ENCODE results near the gene EIF4E2.

EIF4E2 gene, protein sequence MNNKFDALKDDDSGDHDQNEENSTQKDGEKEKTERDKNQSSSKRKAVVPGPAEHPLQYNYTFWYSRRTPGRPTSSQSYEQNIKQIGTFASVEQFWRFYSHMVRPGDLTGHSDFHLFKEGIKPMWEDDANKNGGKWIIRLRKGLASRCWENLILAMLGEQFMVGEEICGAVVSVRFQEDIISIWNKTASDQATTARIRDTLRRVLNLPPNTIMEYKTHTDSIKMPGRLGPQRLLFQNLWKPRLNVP

GRCh38 chr2:232550354-232551249, at the start of gene EIF4E2, which contains the start of gene TIGD1:
Gene EIF4E2 (plus strand): TSS chr2:232550689. CDS start chr2:232550725, 36 bp downstream.
Gene TIGD1 (minus strand): TSS chr2:232550557. CDS start chr2:232549882, 675 bp downstream.
- no peak for FAIRE-seq

GRCh38 chr2:232501331-232501771, 49.1 kb upstream of the EIF4E2 start:
- no peak for FAIRE-seq

DNA sequence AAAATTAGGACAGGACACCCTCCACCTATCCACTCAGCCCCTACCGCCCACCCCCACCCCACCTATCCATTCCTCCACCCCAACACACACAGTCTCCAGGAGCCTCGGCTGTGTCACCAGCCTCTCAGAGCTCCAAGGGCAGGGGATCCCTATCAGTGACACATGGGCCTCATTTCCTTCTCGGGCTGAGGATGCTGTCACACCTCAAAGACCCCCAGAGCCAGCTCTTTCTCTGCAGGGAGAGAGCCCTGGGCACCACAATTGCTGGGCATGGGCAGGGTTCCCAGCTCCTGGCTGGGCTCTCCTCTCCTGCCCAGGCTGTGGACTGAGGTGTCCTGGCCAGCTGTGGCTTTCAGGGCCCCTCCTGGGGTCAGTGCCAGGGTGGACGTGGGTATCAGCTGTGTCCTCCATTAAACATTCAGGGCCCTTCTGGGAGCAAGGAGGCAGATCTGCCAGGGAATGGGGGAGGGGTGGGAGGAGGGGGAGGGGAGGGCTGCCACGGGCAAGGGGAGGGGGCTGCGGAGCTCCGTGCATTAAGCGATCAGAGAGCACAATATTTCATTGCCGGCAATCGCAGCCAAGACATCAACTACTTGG, 48.6 kb upstream of the EIF4E2 start:
- FAIRE-seq: no peak

GRCh38 chr2:232502511-232502910, 48.0 kb upstream of the EIF4E2 start:
- no peak for FAIRE-seq

DNA sequence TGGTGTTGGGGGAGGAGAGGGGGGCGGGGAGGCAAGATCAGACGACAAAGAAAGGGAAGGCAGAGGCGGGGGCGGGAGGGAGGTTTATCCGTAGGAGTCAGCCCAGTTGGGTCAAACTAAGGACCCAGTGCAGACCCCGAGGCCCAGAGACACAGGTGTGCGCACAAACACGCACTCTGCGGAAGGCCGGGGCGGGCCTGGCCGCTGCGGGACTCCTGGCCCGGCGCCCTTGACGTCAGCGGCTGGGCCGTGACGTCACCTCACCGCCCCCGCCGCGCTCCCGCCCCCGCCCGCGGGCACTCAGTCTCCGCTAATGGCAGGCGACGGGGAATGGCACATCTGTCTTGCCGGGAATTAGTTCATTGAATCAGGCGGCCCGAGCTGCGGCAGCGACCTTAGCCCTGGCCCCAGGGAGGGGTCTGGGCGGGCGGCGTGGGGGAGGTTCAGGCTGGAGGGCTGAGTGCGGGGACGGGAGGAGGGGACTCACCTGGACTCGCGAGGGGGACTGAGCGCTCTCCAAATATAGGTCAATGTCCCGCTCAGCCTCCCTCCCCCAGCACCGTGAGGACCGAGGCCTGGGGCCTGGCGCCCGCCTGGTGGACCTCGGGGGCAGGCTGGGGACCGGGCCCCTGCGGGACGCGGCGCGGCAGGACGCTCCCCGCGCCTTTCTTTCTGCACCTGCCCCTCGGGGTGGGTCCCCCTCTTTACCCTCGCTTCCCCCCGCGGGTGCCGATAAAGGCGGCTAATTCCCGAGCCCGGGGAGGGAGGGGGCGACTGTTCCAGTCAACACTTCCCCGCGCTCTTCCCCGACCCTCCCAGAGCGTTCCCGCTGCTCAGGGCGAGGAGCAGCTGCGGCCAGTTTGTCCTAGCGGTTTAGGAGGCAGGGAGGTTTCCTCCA, 47.3 kb upstream of the EIF4E2 start:
- FAIRE-seq: no peak

- FAIRE-seq: no peak
These were observed 46.6 kb upstream of the EIF4E2 start for GRCh38 chr2:232503809-232504323.

GRCh38 chr2:232504438-232504837, 46.1 kb upstream of the EIF4E2 start:
- FAIRE-seq: no peak

- FAIRE-seq: no peak
These were observed 44.6 kb upstream of the EIF4E2 start for GRCh38 chr2:232505856-232506255.

GRCh38 chr2:232506709-232507108, 43.8 kb upstream of the EIF4E2 start:
- FAIRE-seq: no peak

DNA sequence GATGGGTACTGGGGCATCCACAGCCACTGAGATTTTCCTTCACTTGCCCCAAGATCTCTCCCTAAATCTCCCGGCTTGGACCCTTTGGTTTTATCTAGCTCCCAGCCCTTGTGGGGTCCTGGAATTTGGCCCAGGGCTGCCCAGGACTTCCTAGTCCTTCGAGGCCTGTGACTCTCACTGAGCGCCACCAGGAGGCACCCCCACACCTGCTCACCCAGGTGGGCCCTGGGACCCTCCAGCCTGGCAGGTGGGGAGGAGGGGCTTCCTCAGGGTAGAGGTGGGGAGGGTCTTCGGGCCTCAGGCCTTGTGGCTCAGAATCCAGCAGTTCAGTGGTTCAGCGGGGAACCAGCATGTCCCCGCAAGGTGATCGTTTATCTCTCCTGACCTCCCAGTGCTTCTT, 42.2 kb upstream of the EIF4E2 start:
- no peak for FAIRE-seq

GRCh38 chr2:232511336-232511890, 39.1 kb upstream of the EIF4E2 start:
- no peak for FAIRE-seq

DNA sequence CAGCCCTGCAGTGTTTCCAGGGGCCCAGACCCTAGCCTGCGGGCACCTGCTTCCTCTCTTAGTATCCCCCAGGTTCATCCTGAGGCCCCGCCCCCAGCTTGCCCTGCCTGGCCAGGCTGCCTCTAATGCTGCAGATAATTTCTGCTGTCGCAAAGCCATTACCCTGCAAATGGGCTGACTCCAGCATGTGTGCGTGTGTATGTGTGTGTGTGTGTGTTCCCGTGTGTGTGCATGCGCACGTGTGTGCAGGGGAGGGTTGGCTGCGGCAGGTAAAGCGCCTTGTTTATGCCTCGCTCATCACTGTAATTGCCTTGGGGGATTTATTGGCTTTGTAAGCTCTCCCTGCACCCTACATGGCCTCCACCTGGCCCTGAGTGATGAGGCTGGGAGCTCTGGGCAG, 37.9 kb upstream of the EIF4E2 start:
- FAIRE-seq: no peak

- FAIRE-seq: no peak
These were observed 37.1 kb upstream of the EIF4E2 start for GRCh38 chr2:232513353-232513752.

- no peak for FAIRE-seq
These were observed 34.9 kb upstream of the EIF4E2 start for GRCh38 chr2:232515639-232516038.

GRCh38 chr2:232516551-232516950, 33.9 kb upstream of the EIF4E2 start:
- no peak for FAIRE-seq

- FAIRE-seq: no peak
These were observed 31.6 kb upstream of the EIF4E2 start for GRCh38 chr2:232518844-232519243.

- no peak for FAIRE-seq
These were observed 30.7 kb upstream of the EIF4E2 start, which contains the start of gene PRSS56 for GRCh38 chr2:232519581-232520438. Gene PRSS56 (plus strand): TSS chr2:232520388. CDS start chr2:232520599, 211 bp downstream.

DNA sequence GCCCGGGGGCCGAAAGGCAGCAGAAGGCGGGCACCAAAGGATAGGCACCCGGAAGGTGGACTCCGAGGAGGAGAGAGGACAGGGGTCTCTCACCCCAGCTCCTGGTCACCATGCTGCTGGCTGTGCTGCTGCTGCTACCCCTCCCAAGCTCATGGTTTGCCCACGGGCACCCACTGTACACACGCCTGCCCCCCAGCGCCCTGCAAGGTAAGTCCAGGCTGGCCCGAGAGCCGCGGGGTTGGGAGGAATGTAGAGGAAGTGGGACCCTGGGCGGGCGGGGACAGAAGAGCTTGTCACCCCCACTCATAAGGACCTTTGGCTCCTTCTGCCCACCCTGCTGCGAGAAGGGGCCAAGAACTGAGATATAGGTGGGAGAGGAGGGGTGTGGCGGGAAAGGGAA, 30.0 kb upstream of the EIF4E2 start:
- FAIRE-seq: no peak

DNA sequence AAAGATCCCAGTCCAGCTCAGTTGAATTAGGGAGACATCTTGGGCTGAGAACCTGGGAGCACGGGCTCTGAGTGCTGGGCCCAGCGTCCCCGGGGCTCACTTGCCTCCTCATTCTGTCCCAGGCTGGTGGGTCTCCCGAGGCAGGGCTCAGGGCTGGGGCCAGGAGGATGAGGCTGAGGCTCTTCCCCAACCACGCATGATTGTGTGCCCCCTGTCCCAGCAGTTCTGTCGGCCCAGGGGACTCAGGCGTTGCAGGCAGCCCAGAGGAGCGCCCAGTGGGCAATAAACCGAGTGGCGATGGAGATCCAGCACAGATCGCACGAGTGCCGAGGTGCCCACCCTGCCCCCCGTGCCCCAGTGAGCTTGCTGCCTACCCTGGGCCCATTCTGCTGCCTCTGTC, 29.4 kb upstream of the EIF4E2 start:
- FAIRE-seq: no peak

DNA sequence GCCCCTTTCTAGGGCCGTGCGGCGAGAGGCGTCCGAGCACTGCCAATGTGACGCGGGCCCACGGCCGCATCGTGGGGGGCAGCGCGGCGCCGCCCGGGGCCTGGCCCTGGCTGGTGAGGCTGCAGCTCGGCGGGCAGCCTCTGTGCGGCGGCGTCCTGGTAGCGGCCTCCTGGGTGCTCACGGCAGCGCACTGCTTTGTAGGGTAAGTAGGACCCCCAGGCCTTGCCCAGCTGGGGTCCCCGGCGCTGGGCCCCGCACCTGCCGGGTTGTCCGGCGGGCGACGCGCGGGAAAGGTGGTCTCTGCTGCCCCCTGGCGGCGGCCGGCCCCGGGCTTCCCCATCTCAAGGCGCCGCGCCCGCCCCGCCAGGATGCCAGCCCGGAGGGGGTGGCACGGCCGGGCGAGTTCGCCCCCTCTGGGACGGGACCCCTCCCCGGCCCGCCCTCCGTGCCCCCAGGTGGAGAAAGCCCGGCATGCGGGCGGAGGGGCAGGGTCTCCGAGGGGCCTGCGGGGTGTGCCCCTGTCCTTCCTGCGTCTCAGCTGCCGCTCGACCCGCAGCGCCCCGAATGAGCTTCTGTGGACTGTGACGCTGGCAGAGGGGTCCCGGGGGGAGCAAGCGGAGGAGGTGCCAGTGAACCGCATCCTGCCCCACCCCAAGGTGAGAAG, 28.4 kb upstream of the EIF4E2 start:
- no peak for FAIRE-seq
